GM19397 (cell line): Measurements from ENCODE around the gene EXOSC10.
A peak's percentile ranks its signal among the peaks of the same experiment; 100 is the strongest.
"Not testable (repeated sequence)": the region's sequence is repeated elsewhere in the genome, so short reads cannot be mapped to it uniquely, and the experiment has no call there.

Experiments
- ATAC-seq: cut with Tn5 transposase; IDR thresholded peaks from one replicate; pipeline ENCODE4 v1.9.1; 2021; ENCODE audit warnings: mild to moderate bottlenecking, moderate library complexity; ENCODE audit not compliant: unreplicated experiment

Gene EXOSC10

GRCh38 chr1:11062965-11063401, 36.7 kb downstream of the EXOSC10 start:
- no peak for ATAC-seq

- ATAC-seq: no peak
These were observed 37.9 kb downstream of the EXOSC10 start for GRCh38 chr1:11061652-11062365.

- peak; percentile 88 for ATAC-seq
These were observed 39.5 kb downstream of the EXOSC10 start, which contains the start of gene SRM for GRCh38 chr1:11059968-11060830. Gene SRM (minus strand): TSS chr1:11060018. CDS start chr1:11059943, 75 bp downstream.

DNA sequence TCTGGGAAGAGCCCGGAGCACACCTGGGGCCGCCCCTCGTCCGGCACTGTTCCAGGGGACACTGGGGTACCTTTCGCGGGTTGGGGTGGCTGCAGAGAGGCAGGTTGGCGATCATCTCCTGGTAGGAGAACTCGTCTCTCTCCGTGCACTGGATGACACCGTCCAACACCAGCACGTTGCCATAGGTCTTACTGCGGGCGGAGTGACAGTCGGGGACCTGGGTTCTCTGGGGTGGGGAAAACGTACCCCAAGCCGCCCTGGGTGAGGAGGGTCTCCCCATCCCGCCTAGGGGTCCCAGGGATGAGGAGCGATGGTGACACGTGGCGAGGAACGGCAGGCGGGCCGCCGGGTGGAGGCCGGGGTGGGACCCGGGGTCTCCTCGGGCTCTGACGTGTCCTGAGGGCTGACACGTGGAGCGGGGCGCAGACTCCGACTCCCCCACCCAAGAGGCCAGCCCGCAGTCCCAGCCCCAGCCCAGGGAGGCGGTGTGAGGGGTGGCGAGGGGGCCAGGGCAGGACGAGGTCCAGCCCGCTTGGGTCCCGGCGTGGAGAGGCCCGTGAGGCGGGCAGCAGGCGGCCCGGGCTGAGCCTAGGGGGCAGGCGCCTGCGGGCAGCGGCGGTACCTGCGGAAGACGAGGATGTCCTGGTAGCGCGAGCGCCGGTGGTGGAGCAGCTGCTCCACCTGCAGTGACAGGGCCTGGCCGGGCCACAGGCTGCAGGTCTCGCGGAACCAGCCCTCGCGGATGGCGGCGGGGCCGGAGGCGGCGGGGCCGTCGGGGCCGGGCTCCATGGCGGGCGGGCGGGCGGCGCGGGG, 40.3 kb downstream of the EXOSC10 start:
- ATAC-seq: no peak

GRCh38 chr1:11058595-11059154, 41.0 kb downstream of the EXOSC10 start:
- ATAC-seq: no peak

DNA sequence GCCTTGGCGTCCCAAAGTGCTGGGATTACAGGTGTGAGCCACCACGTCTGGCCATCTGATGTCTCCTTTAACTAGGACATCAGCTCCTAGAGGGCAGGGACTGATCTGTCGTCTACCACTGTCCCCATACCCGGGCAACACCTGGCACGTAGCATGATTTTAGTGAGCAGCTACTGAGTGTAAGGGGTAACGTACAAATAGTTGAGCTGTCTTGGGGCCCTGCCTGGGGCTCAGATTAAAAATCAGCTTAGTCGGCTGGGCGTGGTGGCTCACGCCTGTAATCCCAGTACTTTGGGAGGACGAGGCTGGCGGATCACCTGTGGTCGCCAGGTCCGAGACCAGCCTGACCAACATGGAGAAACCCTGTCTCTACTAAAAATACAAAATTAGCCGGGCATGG, 41.6 kb downstream of the EXOSC10 start:
- ATAC-seq: no peak

DNA sequence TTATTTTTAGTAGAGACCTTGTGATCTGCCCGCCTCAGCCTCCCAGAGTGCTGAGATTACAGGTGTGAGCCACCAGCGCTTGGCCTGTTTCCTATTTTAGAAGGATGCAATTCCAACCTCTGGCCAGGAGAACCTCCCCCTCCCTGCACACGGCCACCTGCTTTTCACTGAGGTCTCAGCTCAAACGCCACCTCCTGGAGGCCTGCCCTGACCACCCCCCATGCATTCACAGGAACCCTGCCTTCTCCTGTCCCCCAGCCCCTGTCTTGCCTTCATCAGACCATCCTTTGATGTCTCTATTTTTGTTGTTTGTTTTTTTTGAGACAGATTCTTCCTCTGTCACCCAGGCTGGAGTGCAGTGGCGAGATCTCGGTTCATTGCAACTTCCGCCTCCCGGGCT, 42.2 kb downstream of the EXOSC10 start:
- no peak for ATAC-seq

DNA sequence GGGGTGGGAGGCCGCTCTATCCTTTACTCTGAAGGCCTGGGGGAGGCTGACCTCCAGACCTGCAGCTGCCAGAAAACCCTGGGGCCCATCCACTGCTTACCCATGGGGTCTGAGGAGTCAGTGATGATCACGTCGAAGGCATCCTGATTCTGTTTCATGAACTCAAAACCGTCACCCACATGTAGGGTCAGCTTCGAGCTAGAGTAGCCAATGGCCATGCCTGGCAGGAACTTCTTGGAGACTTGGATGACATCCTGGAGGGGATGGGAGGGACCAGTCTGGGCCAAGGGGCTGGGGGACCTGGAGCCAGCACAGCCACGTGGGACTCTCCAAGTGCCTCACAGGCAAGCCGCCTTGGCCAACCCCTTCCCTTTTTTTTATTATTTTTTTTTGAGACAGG, 43.2 kb downstream of the EXOSC10 start:
- ATAC-seq: no peak

DNA sequence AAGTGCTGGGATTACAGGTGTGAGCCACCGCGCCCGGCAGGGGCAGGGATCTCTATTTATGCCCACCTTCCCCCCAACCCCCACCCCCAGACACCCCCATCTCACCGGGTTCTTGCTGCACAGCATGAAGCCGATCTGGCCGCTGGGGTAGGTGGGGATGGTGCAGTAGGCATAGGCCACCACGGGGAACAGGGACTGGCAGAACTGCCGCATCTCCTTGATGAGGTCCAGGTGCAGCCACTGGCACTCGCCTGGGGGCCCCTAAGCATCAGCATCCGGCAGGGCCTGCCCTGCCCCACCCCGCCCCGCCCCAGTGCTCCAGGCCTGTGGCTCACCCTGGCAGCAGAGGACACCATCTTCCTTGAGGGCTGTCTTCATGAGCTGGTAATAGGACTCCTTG, 44.0 kb downstream of the EXOSC10 start:
- ATAC-seq: no peak

DNA sequence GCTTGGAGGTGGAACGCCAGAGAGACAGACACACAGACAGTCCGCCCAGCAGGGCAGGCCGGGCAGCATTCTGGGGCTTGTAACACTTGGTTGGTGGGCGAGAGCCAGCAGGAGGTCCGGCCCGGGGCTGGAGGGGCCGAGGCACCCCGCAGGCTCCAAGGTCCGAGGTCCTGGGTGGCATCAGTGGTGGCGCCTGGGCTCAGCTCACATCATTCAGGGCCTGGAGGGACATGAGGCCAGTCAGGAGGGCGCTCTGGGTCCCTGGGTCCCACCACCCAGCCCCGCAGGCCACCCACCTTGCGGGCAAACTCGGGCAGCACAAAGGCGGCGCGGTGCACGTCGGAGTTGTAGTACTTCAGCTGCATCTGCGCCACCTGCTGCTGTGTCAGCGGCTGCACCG, 45.0 kb downstream of the EXOSC10 start:
- ATAC-seq: no peak

DNA sequence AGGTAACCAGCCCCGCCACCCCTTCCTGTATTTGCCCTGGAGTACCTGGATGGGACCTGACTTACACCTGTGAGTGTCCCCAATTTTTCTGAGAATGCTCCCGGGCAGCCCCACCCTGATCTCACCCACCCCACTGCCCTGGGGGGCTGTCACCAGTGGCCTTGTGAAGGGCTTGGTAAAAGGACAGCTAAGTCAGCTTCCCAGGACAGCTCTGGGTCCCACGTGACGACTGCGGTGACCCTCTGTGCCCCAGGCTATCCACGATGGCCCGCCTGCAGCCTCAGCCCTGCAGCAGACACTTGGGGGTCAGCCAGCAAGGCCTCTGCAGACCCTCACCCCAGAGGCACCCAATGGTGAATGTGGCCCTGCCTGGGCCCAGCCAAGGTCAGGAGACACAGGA, 45.5 kb downstream of the EXOSC10 start:
- ATAC-seq: no peak

GRCh38 chr1:11053758-11054137, 45.9 kb downstream of the EXOSC10 start:
- ATAC-seq: no peak

- ATAC-seq: no peak
These were observed 46.6 kb downstream of the EXOSC10 start for GRCh38 chr1:11052839-11053757.

DNA sequence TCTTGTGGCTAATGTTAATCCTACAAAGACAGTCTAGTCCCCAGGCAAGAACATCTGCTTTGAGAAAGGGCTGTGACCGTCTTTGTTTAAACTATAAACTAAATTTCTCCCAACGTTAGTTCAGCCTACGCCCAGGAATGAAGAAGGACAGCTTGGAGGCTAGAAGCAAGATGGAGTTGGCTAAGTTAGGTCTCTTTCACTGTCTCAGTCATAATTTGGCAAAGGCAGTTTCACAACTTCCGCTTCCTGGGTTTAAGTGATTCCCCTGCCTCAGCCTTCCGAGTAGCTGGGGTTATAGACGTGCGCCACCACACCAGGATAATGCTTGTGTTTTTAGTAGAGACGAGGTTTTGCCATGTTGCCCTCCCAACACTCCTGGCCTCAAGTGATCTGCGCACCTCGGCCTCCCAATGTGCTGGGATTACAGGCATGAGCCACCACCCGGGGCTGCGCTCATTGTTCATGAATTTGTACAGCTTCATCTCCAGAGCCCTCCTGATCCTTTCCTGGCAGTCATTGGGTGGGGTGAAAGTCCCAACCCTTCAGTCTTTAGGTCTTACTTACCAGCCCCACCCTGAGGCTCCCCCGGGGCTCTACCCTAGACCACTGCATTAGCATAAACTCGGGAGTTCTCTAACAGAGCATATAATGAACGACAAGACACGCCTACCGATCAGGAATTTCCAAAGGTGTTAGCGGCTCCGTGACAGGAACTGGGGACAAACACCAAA, 47.7 kb downstream of the EXOSC10 start:
- ATAC-seq: no peak

- not testable (repeated sequence) for ATAC-seq
These were observed 48.5 kb downstream of the EXOSC10 start for GRCh38 chr1:11051121-11051520.

- ATAC-seq: no peak
These were observed 52.9 kb downstream of the EXOSC10 start, which contains the start of gene MASP2 for GRCh38 chr1:11046625-11047365. Gene MASP2 (minus strand): TSS chr1:11047239. CDS start chr1:11047207, 32 bp downstream.

GRCh38 chr1:11046270-11046566, 53.5 kb downstream of the EXOSC10 start:
- no peak for ATAC-seq

GRCh38 chr1:11045428-11046269, 54.0 kb downstream of the EXOSC10 start:
- no peak for ATAC-seq
